Measurements from ENCODE around the gene SLC25A42.

DNA sequence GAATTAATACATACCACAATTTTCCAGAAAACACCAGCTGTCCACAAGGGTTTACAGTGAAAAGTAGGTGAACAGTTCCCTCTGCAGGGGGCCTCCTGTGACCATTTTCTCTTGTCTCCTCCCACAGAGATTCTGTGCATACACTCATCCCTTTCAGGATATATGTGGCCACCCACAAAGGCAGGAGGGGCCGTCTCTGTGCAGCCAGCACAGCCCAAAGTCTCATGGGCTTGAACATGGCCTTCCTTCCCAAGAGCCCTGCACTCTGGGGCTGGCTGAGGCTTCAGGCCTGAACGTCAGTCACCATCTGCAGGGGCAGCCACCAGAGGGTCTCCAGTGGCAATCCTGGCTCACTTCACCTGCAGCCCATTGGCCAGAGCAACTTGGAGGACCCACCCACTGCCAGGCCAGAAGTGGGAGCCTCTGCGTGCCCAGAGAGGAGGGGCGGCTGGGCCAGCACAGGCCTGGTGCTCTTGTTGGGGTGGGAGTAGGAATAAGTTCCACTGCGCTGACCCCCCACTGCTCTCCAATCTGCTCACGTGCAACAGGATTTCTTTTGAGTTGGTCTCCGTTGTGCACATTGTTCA, 49.3 kb downstream of the SLC25A42 start:
- TF ChIP-seq, protein P1, sequence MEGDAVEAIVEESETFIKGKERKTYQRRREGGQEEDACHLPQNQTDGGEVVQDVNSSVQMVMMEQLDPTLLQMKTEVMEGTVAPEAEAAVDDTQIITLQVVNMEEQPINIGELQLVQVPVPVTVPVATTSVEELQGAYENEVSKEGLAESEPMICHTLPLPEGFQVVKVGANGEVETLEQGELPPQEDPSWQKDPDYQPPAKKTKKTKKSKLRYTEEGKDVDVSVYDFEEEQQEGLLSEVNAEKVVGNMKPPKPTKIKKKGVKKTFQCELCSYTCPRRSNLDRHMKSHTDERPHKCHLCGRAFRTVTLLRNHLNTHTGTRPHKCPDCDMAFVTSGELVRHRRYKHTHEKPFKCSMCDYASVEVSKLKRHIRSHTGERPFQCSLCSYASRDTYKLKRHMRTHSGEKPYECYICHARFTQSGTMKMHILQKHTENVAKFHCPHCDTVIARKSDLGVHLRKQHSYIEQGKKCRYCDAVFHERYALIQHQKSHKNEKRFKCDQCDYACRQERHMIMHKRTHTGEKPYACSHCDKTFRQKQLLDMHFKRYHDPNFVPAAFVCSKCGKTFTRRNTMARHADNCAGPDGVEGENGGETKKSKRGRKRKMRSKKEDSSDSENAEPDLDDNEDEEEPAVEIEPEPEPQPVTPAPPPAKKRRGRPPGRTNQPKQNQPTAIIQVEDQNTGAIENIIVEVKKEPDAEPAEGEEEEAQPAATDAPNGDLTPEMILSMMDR (IDR thresholded peaks at IDR 0.05) = no peak
- TF ChIP-seq EZH2 (IDR thresholded peaks at IDR 0.05; ENCODE audit: borderline replicate concordance, insufficient read depth, low read depth, low read length, poor library complexity, severe bottlenecking) = no peak
